NCI-H1105 treated with DMSO at 0.1 percent for 48 hours (cell line): ENCODE data around the gene OSCP1.
"Not testable (repeated sequence)": the region's sequence is repeated elsewhere in the genome, so short reads cannot be mapped to it uniquely, and the experiment has no call there.

Experiments
- DNase-seq: peaks from one replicate; lab custom pipeline; 2025; lab: John Stamatoyannopoulos, UW

Gene OSCP1

DNA sequence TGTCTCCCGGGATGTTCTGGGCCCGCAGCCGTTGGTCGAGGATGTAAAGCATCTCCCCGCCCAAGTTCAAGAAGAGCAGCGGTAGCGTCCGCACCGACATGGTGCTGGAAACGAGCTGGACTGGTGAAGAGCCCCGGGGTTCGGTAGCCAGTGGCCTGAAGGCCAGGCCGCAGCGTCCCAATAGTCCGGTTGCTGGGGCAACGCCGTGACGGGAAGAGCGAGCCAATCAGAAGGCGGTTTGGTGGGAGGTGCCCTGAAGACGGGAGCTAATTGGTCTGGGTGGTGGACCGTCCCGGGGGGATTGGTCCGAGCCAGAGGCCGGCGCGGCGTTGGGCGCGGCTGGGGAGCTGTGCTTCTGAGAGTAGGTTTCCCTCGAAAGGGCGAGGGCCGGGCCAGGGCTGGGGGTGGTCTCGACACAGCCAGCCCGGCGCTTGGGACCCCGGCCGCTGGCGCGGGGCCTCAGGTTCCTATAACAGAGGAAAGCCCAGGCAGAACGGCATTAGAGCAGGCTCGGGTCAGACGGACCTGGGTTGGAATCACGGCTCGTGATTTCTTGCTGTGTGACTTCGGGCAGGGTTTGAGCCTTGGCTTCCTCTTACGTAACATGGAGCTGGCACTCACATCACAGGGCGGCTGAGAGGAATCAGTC, at the start of gene OSCP1:
OSCP1 (minus strand) TSS at position 182 of the 649 bp plus-strand sequence; CDS start at position 100, 82 bp downstream.
- DNase-seq, result peak; percentile 96

DNA sequence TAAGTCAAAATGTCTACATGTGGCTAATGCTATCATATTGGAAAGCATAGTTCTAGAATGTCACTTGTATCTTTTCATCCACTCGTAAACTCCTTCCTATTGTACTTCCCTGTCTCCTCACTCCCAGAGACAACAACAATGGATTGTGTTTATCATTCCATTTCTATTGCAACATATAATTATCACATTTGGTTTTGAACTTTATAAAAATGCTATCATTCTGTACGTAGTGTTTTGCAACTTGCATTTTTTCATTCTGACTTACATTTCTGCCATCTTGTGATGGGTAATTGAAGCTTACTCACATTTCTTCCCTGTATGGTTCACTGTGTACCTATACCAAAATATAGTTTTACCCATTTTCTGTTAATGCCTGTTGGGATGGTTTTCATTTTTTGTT, 47.0 kb upstream of the OSCP1 start:
- no peak for DNase-seq

- no peak for DNase-seq
Measured at GRCh38 chr1:36494971-36495370, 44.7 kb upstream of the OSCP1 start.

DNA sequence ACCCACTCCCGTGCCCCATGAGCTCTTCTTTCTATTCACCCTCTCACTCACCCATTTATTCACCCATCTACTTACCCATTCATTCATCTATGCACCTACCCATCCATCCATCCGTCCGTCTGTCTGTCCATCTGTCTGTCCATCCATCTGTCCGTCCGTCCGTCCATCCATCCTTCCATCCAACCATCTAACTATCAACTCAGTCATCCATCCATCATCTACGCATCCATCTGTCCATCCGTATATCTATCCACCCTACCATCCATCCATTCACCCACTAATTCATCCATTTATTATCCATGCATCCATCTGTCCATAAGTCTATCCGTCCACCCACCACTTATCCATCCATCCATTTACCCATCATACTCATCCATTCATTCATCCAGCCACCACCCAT, 43.3 kb upstream of the OSCP1 start:
- DNase-seq, result no peak

DNA sequence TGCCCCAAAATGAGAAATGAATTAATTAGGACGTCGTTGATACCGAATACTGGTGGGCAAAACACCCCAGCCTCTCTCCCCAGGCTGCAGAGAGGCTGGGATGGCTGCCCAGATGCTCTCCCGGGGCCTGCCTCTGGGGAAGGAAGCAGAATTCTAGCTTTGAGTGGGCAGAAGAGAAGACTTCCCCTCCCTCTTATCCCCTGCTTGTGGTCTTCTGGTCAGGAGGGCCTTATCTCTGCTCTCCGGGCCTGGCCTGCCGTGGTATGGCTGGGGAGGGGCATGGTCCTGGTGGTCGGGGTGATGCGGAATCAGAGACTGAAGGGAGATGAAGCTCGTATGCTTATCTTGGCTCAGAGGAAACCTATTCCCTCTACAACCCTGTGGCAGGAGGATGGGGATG, 42.2 kb upstream of the OSCP1 start:
- no peak for DNase-seq

- not testable (repeated sequence) for DNase-seq
Measured at GRCh38 chr1:36489258-36490051, 39.2 kb upstream of the OSCP1 start.

DNA sequence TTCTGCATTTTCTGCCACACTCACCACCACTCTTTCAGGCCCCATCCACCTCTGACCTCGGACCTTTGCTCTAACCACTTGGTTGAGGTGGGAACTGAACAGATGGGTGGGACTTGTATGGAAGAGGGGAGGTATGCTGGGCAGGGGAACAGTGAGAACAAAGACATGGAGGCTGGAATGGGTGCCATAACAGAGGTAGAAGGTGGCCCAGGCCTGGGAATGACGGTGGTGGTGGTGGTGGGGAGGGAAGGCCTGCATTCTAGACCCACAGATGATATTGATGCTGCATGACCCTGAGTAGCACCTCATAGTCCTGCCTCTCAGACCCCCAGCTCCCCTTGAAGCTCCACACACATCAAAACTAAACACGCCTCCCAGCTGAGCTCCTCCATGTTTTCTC, 37.7 kb upstream of the OSCP1 start:
- no peak for DNase-seq

- not testable (repeated sequence) for DNase-seq
Measured at GRCh38 chr1:36487336-36487725, 37.1 kb upstream of the OSCP1 start.

- no peak for DNase-seq
Measured at GRCh38 chr1:36486439-36487335, 36.4 kb upstream of the OSCP1 start.

- no peak for DNase-seq
Measured at GRCh38 chr1:36486093-36486438, 35.8 kb upstream of the OSCP1 start.

DNA sequence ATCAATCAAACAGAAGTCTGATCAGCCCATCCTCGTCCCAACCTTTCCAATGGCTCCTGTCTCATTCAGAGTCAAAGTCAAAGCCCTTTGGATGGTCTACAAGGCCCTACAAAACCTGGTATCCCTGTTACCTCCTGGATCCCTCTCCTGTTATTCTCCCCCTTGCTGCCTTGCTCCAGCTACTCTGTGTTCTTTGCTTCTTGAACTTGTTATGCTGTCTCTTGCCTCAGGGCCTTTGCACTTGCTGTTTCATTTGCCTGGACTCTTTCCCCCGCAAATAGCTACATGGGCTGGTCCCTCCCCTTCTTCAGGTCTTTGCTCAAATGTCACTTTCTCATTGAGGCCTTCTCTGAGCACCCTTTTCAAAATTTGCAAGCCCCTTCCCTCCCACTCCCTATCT, 33.8 kb upstream of the OSCP1 start:
- DNase-seq, result no peak

DNA sequence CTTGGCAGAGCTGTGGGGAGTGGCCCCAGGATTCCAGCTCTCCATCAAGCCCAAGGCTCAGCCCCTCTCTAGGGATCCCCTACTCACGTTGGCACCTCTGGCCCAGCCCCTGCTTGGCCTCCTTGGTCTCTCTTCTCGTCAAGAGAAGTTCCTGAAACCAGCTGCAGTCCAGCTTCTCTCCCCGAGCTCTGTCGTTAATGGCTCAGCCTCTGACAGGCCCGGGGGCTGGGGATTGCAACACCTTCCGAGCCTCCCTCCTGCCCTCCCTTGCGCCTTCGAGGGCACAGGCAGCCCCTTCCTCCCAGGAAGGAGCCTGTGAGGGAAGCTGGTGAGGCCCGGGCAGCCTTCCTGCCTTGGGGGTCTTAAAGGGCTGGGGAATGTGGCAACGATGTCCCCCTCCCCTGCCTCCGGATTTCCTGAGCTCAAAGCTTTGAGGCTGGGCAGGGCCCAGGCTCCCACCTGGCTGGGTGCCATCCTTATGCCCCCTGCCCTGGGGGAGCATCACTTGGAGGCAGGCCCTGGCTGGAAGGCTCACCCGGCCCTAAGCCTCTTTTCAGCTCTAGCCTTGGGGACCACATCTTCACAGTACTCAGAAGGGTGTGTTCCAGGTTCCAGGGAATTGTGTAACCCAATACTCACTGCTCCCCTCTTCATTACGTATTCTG, 32.6 kb upstream of the OSCP1 start, which contains the start of gene CSF3R:
CSF3R (minus strand) TSS at position 190 of the 665 bp plus-strand sequence. CDS start 3,417 bp downstream, outside the sequence.
- no peak for DNase-seq

DNA sequence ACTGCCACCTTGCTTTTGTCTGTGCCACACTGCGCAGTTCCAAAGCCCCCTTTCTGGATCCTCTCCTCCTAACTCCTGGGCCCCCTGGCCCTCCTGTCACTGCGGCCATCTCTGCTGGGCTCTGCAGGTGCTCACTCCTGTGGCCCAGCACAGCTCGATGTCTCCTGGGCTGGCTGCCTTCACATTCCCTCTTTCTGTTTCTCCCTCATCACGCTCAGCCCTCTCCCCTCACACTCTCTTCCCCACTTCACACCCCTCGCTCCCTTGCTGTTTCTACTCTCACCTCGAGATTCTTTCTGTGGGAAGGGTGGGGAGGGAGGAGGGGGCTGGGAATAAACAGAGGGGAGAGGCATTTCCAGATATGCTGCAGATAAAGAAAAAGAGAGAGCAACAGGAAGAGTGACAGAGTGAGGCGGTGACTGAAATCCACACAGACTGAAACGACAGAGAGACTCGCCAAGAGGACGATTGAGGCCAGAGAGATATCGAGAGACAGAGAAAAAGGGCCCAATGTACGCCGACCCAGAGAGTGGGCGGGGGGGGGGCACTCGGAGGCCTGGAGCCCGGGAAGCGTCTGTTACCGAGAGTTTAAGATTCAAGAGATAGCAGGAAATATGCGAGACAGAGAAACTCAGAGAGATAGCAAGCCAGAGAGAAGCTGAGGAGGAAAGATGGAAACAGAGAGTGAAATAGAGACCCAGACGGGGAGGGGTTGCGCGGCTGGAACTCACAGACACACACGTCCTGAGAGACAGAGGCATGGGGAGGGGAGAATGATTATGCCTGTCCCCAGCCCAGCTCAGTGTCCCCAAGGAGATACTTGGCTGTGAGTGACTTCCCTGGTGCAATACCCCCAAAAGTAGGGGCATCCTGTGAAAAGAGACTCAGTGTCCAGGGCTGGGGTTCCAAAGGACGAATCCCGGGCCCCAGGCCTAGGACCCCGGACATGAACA, 31.8 kb upstream of the OSCP1 start:
- no peak for DNase-seq

- no peak for DNase-seq
Measured at GRCh38 chr1:36481091-36481490, 30.8 kb upstream of the OSCP1 start.

- no peak for DNase-seq
Measured at GRCh38 chr1:36480161-36480560, 29.9 kb upstream of the OSCP1 start.

DNA sequence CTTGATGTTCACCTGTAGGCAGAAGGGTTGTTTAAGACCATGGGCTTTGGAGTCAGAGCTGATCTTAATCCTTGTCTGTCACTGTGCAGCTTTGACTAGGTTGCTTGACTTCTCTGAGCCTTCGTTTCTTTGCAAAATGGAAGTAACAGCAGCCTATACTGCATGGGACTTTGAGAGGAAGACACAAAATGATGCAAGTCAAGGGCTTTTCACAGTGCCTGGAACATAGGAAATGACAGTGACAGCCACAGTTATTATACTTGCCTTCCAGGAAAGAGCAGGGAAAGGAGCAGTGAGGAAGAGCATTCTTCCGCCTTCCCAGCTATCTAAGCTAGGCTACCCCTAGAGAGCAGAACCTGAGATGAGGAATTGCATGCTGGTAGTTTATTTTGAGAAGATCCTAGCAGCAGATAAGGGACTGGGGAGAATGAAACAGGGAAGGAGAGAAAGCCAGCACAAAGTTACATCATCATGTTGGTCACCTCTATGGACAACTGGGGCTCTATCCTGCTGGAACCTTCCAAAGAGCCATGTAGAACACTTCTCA, 29.3 kb upstream of the OSCP1 start:
- no peak for DNase-seq

DNA sequence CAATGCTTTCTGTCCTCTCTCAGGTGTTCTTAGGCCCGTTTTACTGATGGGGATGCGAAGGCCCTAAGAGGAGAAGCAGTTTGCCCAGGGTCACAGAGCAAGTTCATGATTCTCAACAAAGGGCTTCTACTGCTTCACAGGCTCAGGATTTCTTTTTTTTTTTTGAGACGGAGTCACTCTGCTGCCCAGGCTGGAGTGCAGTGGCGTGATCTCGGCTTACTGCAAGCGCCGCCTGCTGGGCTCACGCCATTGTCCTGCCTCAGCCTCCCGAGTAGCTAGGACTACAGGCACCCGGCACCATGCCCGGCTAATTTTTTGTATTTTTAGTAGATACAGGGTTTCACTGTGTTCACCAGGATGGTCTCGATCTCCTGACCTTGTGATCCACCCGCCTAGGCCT, 27.4 kb upstream of the OSCP1 start:
- not testable (repeated sequence) for DNase-seq

GRCh38 chr1:36476945-36477344, 26.7 kb upstream of the OSCP1 start:
- no peak for DNase-seq

- no peak for DNase-seq
Measured at GRCh38 chr1:36475910-36476604, 25.8 kb upstream of the OSCP1 start.

DNA sequence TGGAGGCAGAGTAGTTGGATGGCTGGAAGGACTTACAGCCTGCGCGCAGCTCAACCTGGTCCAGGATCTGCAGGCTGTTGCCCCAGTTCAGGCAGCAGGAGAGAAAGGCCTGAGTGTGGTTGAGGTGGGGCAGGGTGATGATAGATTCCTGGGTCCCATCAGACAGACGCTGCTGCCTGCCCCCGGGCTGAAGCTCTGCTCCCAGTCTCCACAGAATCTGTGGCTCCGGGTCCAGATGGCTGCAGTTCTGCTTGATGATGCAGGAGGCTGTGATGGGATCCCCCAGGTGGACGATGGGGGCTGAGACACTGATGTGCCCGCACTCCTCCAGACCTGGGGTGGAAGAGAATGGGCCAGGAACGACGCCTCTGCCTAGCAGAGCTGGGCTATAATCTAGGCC, 25.1 kb upstream of the OSCP1 start:
- DNase-seq, result no peak
